KMS-11 (cell line): ENCODE results near the gene ETS2.
A peak's percentile ranks its signal among the peaks of the same experiment; 100 is the strongest.

Source experiments
- H2AFZ ChIP-seq: fragments of 200-600 bp; sonication (generic); 2 replicates; pipeline ENCODE4 v1.6.1; 2016; ENCODE audit warnings: antibody characterized with exemption, mixed run types, low read depth
- H3K27ac ChIP-seq: fragments of 200-600 bp; sonication (generic); 2 replicates; pipeline ENCODE4 v1.6.1; 2016; ENCODE audit warnings: mild to moderate bottlenecking, mixed run types
- H3K27me3 ChIP-seq: fragments of 200-600 bp; sonication (generic); 2 replicates; pipeline ENCODE4 v1.6.1; 2017; ENCODE audit warnings: mild to moderate bottlenecking, low read depth, mixed run types, moderate library complexity; ENCODE audit not compliant: insufficient read depth
- H3K36me3 ChIP-seq: fragments of 200-600 bp; sonication (generic); 2 replicates; pipeline ENCODE4 v1.6.1; 2017; ENCODE audit warnings: mild to moderate bottlenecking, mixed run types; ENCODE audit not compliant: insufficient read depth
- H3K4me1 ChIP-seq: fragments of 200-600 bp; sonication (generic); 2 replicates; pipeline ENCODE4 v1.6.1; 2016; ENCODE audit warnings: mild to moderate bottlenecking, low read depth, mixed run types; ENCODE audit not compliant: poor library complexity, severe bottlenecking
- H3K4me2 ChIP-seq: fragments of 200-600 bp; sonication (generic); 2 replicates; pipeline ENCODE4 v1.7.0; 2016; ENCODE audit warnings: mild to moderate bottlenecking, mixed run types
- H3K4me3 ChIP-seq: fragments of 200-600 bp; sonication (generic); IDR thresholded peaks from 2 replicates; pipeline ENCODE4 v1.6.1; 2017; ENCODE audit warnings: low read depth, low read length, mixed read lengths; ENCODE audit not compliant: insufficient read depth
- H3K79me2 ChIP-seq: fragments of 200-600 bp; sonication (generic); 2 replicates; pipeline ENCODE4 v1.6.1; 2016; ENCODE audit warnings: low read depth, mixed run types; ENCODE audit not compliant: insufficient read depth
- H3K9ac ChIP-seq: fragments of 200-600 bp; sonication (generic); 2 replicates; pipeline ENCODE4 v1.6.1; 2016; ENCODE audit warnings: mild to moderate bottlenecking, mixed run types
- H4K20me1 ChIP-seq: fragments of 200-600 bp; sonication (generic); 2 replicates; pipeline ENCODE4 v1.6.1; 2016; ENCODE audit warnings: mild to moderate bottlenecking, mixed run types; ENCODE audit not compliant: insufficient read depth
- CTCF ChIP-seq: fragments of 200-600 bp; sonication (generic); conservative IDR thresholded peaks from 2 replicates; pipeline ENCODE4 v1.6.1; 2017; ENCODE audit warnings: low read depth, mild to moderate bottlenecking, antibody characterized with exemption, low read length, moderate library complexity, mixed read lengths

Gene ETS2

DNA sequence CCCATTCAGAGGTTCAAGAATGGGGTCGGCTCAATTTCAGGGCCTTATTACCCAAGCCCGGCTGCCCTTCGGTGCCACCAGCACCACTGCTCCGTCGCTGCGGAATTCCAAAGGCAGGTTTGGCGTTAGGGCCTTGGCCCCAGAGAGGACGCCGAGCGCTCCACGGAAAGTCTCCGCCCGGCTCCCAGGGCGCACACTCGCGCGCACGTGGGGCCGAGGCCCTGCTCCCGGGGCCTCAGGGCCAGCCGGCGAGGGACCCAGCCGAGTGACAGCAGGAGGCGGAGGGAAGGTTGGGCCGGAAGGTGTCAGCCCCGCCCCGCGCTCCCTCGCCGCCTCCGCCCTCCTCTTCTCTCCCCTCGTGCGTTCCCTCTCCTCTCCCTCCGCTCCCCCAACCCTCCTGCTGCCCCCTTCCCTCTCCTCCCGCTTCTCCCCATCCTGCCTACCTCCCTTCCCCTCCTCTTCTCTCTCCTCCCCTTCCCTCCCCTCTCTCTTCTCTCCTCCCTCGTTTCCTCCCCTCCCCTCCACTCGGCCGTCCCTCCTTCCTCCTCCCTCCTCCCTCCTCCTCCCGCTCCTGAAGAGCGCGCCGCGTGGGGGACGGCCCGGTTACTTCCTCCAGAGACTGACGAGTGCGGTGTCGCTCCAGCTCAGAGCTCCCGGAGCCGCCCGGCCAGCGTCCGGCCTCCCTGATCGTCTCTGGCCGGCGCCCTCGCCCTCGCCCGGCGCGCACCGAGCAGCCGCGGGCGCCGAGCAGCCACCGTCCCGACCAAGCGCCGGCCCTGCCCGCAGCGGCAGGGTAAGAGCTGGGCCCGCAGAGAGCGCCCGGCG is at the start of gene ETS2:
Gene ETS2 (plus strand): TSS at position 602 of the 825 bp plus-strand sequence. CDS start 4,106 bp downstream, outside the sequence.
- peak within 1 kb of the TSS; percentile 42; the same call in 1 of the 2 replicates for H3K27ac ChIP-seq
- TF ChIP-seq CTCF, result peak; percentile 7; the same call in 1 of the 2 replicates
- H4K20me1 ChIP-seq, result no peaks in the 10 kb centered on the region
- H3K4me1 ChIP-seq, result peaks cover 14% of the 10 kb centered on the region
- H3K9ac ChIP-seq, result peak within 1 kb of the TSS; percentile 81
- peak within 1 kb of the TSS; percentile 88 for H3K4me2 ChIP-seq
- no peaks in the 10 kb centered on the region for H3K36me3 ChIP-seq
- no peaks in the 10 kb centered on the region for H3K27me3 ChIP-seq
- H3K4me3 ChIP-seq, result no peak within 1 kb of the TSS
- H3K79me2 ChIP-seq, result no peaks in the 10 kb centered on the region
- H2AFZ ChIP-seq, result peak within 1 kb of the TSS; percentile 98

GRCh38 chr21:38756746-38757145 is 49.0 kb upstream of the ETS2 start:
- no peak for TF ChIP-seq CTCF
- H3K4me3 ChIP-seq, result no peak overlapping the region
- H2AFZ ChIP-seq, result no peak overlapping the region
- no peak overlapping the region for H3K4me2 ChIP-seq
- H3K4me1 ChIP-seq, result no peaks in the 10 kb centered on the region
- no peaks in the 10 kb centered on the region for H3K79me2 ChIP-seq
- no peaks in the 10 kb centered on the region for H3K36me3 ChIP-seq
- H4K20me1 ChIP-seq, result no peaks in the 10 kb centered on the region
- H3K9ac ChIP-seq, result no peak overlapping the region
- H3K27ac ChIP-seq, result no peak overlapping the region
- no peaks in the 10 kb centered on the region for H3K27me3 ChIP-seq

DNA sequence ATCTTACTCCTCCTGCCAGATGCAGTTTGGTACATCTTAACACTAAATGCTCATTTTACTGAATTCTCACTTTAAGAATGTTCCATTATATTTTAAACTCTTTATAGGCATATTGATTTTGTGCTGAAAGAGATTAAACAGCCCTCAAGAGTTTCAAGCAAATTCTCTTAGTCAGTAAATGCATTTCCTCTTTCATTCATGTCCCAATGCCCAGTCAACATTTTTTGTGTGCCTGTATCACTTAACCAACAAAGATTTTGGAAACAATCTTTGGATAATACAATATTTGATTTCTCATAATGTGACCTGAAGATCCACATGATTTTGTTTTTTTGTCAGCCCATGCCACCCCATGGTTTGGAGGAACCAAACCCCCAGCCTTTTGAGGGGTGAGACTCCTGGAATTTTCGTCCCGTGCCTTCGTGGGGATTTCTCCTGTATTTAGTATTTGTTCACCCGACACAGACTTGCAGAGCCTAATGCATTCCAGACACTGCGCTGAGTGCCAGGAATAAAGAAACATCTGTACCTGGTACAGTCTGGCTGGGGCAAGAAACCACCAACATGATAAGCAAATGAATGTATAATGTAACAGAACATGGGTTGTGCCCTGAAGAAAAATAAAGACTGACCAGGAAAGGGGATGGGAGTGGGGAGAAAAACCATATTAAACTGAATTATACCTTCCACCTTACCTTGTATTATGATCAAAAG is 47.1 kb upstream of the ETS2 start:
- Histone ChIP-seq H3K4me2 (no peak overlapping the region), H3K79me2 (no peaks in the 10 kb centered on the region), H3K4me1 (no peaks in the 10 kb centered on the region), H3K4me3 (no peak overlapping the region), H4K20me1 (no peaks in the 10 kb centered on the region), H3K27me3 (no peaks in the 10 kb centered on the region; the same call in 1 of the 2 replicates), H3K27ac (no peak overlapping the region), H3K36me3 (no peaks in the 10 kb centered on the region), H3K9ac (no peak overlapping the region), H2AFZ (no peak overlapping the region)
- no peak for TF ChIP-seq CTCF

- no peaks in the 10 kb centered on the region for H4K20me1 ChIP-seq
- H3K4me2 ChIP-seq, result no peak overlapping the region
- H3K9ac ChIP-seq, result no peak overlapping the region
- no peak overlapping the region for H3K27ac ChIP-seq
- no peak for TF ChIP-seq CTCF
- H3K79me2 ChIP-seq, result no peaks in the 10 kb centered on the region
- H3K4me3 ChIP-seq, result no peak overlapping the region
- no peaks in the 10 kb centered on the region for H3K4me1 ChIP-seq
- no peaks in the 10 kb centered on the region; the same call in 1 of the 2 replicates for H3K27me3 ChIP-seq
- H3K36me3 ChIP-seq, result no peaks in the 10 kb centered on the region
- H2AFZ ChIP-seq, result no peak overlapping the region
Observed at GRCh38 chr21:38759413-38759812, 46.3 kb upstream of the ETS2 start.
